Vagina (tissue), 2 donors: ENCODE results near the gene COL9A3.

Experiments
- CTCF ChIP-seq, 3 experiments: fragments of 450-650 bp in 2 of 3; fragments of 200-600 bp in 1 of 3; sonication (generic) in 1 of 3; IDR thresholded peaks; one replicate each; pipeline ENCODE4 v1.5.1; 2017 to 2019; ENCODE audit warnings: antibody characterized with exemption in 3 of 3, mild to moderate bottlenecking in 2 of 3, moderate library complexity in 2 of 3
- POLR2A ChIP-seq, 2 donors: fragments of 450-650 bp; IDR thresholded peaks; one replicate each; pipeline ENCODE4 v1.6.1; 2017; ENCODE audit warnings: antibody characterized with exemption in 2 of 2, mild to moderate bottlenecking in 2 of 2, moderate library complexity in 2 of 2
- POLR2AphosphoS5 ChIP-seq, 2 donors: sonication (generic); formaldehyde crosslinking; IDR thresholded peaks; one replicate each; pipeline ENCODE4 v1.9.0; 2017; ENCODE audit warnings: antibody characterized with exemption in 2 of 2, mild to moderate bottlenecking in 2 of 2, low read depth in 1 of 2; ENCODE audit not compliant: insufficient read depth in 1 of 2

GRCh38 chr20:62859721-62860120 lies 42.9 kb downstream of the COL9A3 start:
- no peak for TF ChIP-seq CTCF (IDR thresholded peaks at IDR 0.05)
- no peak for TF ChIP-seq POLR2A (IDR thresholded peaks at IDR 0.05)
- TF ChIP-seq POLR2AphosphoS5 (IDR thresholded peaks at IDR 0.05; ENCODE audit: insufficient read depth in 1 of 2, low read depth in 1 of 2): no peak
